Liver (tissue), 9 donors: Measurements from ENCODE around the gene KRTAP3-3. TPM values are rescaled to one million over a fixed set of nuclear protein-coding genes. Genes with fewer than 3 reads are reported as not detected.

Experiments
- DNase-seq: peaks from one replicate; pipeline ENCODE4 v3.0.0-alpha.2; 2017; ENCODE audit warnings: low spot score
- H3K27ac ChIP-seq, 2 donors: one replicate each; pipeline ENCODE4 v1.7.0; 2013; ENCODE audit warnings: inconsistent platforms in 2 of 2, low read length in 2 of 2, control low read depth in 1 of 2, low read depth in 1 of 2, mild to moderate bottlenecking in 1 of 2
- H3K27me3 ChIP-seq, 4 donors: one replicate each; pipeline versions ENCODE4 v1.6.1 to v1.7.0; 2013; ENCODE audit warnings: low read length in 3 of 4, inconsistent platforms in 1 of 4, mild to moderate bottlenecking in 1 of 4, moderate library complexity in 1 of 4; ENCODE audit not compliant: control insufficient read depth in 4 of 4, insufficient read depth in 4 of 4
- H3K36me3 ChIP-seq, 4 donors: one replicate each; pipeline versions ENCODE4 v1.6.1 to v1.7.0; 2013; ENCODE audit warnings: low read length in 3 of 4, mild to moderate bottlenecking in 3 of 4, low read depth in 1 of 4, moderate library complexity in 1 of 4; ENCODE audit not compliant: control insufficient read depth in 4 of 4, insufficient read depth in 3 of 4
- H3K4me1 ChIP-seq, 4 donors: one replicate each; pipeline versions ENCODE4 v1.6.1 to v1.7.0; 2013; ENCODE audit warnings: low read length in 3 of 4, mild to moderate bottlenecking in 3 of 4, moderate library complexity in 1 of 4; ENCODE audit not compliant: control insufficient read depth in 4 of 4, insufficient read depth in 4 of 4
- H3K4me3 ChIP-seq, 3 donors: one replicate each; pipeline versions ENCODE4 v1.6.1 to v1.7.0; 2013; ENCODE audit warnings: low read length in 3 of 3, control low read depth in 1 of 3, low read depth in 1 of 3, mild to moderate bottlenecking in 1 of 3
- H3K9ac ChIP-seq, 2 donors: one replicate each; pipeline ENCODE4 v1.7.0; 2013; ENCODE audit warnings: low read length in 2 of 2, mild to moderate bottlenecking in 2 of 2, moderate library complexity in 2 of 2, control low read depth in 1 of 2, low read depth in 1 of 2
- H3K9me3 ChIP-seq, 4 donors: one replicate each; pipeline versions ENCODE4 v1.6.1 to v1.7.0; 2013; ENCODE audit warnings: low read length in 3 of 4; ENCODE audit not compliant: control insufficient read depth in 4 of 4
- ATF3 ChIP-seq: IDR thresholded peaks from 2 replicates; pipeline ENCODE4 v1.6.1; 2016; ENCODE audit warnings: antibody characterized with exemption
- CTCF ChIP-seq: fragments of 150-350 bp; IDR thresholded peaks from 2 replicates; pipeline ENCODE4 v1.5.1; 2017; ENCODE audit warnings: improper control_type of control experiment, low read depth, low read length; ENCODE audit not compliant: missing input control
- EGR1 ChIP-seq, 2 donors: IDR thresholded peaks; 2 replicates each; pipeline ENCODE4 v1.6.1; 2016 to 2018; ENCODE audit warnings: antibody characterized with exemption in 2 of 2, low read depth in 2 of 2
- FOXA1 ChIP-seq: IDR thresholded peaks from 2 replicates; pipeline ENCODE4 v1.6.1; 2016; ENCODE audit warnings: antibody characterized with exemption
- FOXA2 ChIP-seq: IDR thresholded peaks from 2 replicates; pipeline ENCODE4 v1.6.1; 2016; ENCODE audit warnings: antibody characterized with exemption
- GABPA ChIP-seq, 2 donors: IDR thresholded peaks in 1 of 2; conservative IDR thresholded peaks in 1 of 2; 2 replicates each; pipeline ENCODE4 v1.6.1; 2016; ENCODE audit warnings: antibody characterized with exemption in 2 of 2, mild to moderate bottlenecking in 1 of 2, moderate library complexity in 1 of 2
- HNF4A ChIP-seq, 2 donors: conservative IDR thresholded peaks; 2 replicates each; pipeline ENCODE4 v1.6.1; 2016; ENCODE audit warnings: antibody characterized with exemption in 2 of 2, mild to moderate bottlenecking in 2 of 2
- HNF4G ChIP-seq: IDR thresholded peaks from 2 replicates; pipeline ENCODE4 v1.6.1; 2016; ENCODE audit warnings: antibody characterized with exemption
- JUND ChIP-seq, 2 donors: IDR thresholded peaks; 2 replicates each; pipeline ENCODE4 v1.6.1; 2016; ENCODE audit warnings: antibody characterized with exemption in 2 of 2
- NR2F2 ChIP-seq: IDR thresholded peaks from 2 replicates; pipeline ENCODE4 v1.6.1; 2016; ENCODE audit warnings: antibody characterized with exemption
- RAD21 ChIP-seq, 2 donors: IDR thresholded peaks; 2 replicates each; pipeline ENCODE4 v1.6.1; 2016; ENCODE audit warnings: antibody characterized with exemption in 2 of 2, mild to moderate bottlenecking in 2 of 2
- REST ChIP-seq: IDR thresholded peaks from 2 replicates; pipeline ENCODE4 v1.6.1; 2016; ENCODE audit warnings: antibody characterized with exemption, mild to moderate bottlenecking
- RXRA ChIP-seq, 2 donors: IDR thresholded peaks; 2 replicates each; pipeline ENCODE4 v1.6.1; 2017 to 2018; ENCODE audit warnings: antibody characterized with exemption in 2 of 2, mild to moderate bottlenecking in 1 of 2
- SP1 ChIP-seq: IDR thresholded peaks from 2 replicates; pipeline ENCODE4 v1.6.1; 2018; ENCODE audit warnings: antibody characterized with exemption, mild to moderate bottlenecking
- TAF1 ChIP-seq: conservative IDR thresholded peaks from 2 replicates; pipeline ENCODE4 v1.6.1; 2016; ENCODE audit warnings: antibody characterized with exemption, mild to moderate bottlenecking
- YY1 ChIP-seq: IDR thresholded peaks from 2 replicates; pipeline ENCODE4 v1.6.1; 2016; ENCODE audit warnings: antibody characterized with exemption, mild to moderate bottlenecking
- WGBS: extraction: QIAGEN DNeasy Blood & Tissue Kit; methylation state at CpG from one replicate; pipeline ENCODE4 v1.1.7; 2013; 5-methylcytosine and 5-hydroxymethylcytosine counted together
- polyA plus RNA-seq, 2 donors: library from polyadenylated mRNA; stranded (reverse) in 1 of 2; unstranded in 1 of 2; fragments of 200-250 nt in 1 of 2; fragments of >200 nt in 1 of 2; fragmentation: Nextera tagmentation in 1 of 2; extraction: Ambion mirVana in 1 of 2; gene quantifications; one replicate each; pipeline versions ENCODE4 v1.2.1 to v1.2.3, GENCODE V29; 2013 to 2015
- total RNA-seq, 2 donors: library from RNA; depleted of rRNA; stranded (reverse); fragments of >200 nt; gene quantifications; one replicate each; pipeline ENCODE4 v1.2.3, GENCODE V29; 2014
- TF ChIP-seq, protein P1 (sequence below): IDR thresholded peaks from 2 replicates; pipeline ENCODE4 v1.6.1; 2016; ENCODE audit warnings: antibody characterized with exemption
- TF ChIP-seq, protein P2 (sequence below): IDR thresholded peaks from 2 replicates; pipeline ENCODE4 v1.6.1; 2016; ENCODE audit warnings: antibody characterized with exemption
- donor health status: healthy.
- donor health status: healthy.
- donor health status: healthy.
- donor health status: healthy.
- donor health status: healthy.

The KRTAP3-3 gene
- total and polyA plus RNA-seq, 4 donors, result not detected

GRCh38 chr17:40950176-40950575 is 43.8 kb downstream of the KRTAP3-3 start (continued):
- TF ChIP-seq REST (no peak), JUND (IDR thresholded peaks at IDR 0.05) (no peak), GABPA (IDR thresholded peaks at IDR 0.05 in 1 of 2, conservative IDR thresholded peaks at IDR 0.05 in 1 of 2) (no peak), RAD21 (IDR thresholded peaks at IDR 0.05) (no peak), ATF3 (no peak), NR2F2 (no peak), EGR1 (IDR thresholded peaks at IDR 0.05; ENCODE audit: low read depth in 2 of 2) (no peak)
- TF ChIP-seq, protein P1, sequence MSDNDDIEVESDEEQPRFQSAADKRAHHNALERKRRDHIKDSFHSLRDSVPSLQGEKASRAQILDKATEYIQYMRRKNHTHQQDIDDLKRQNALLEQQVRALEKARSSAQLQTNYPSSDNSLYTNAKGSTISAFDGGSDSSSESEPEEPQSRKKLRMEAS, result no peak

GRCh38 chr17:40949418-40949817 is 44.5 kb downstream of the KRTAP3-3 start:
- TF ChIP-seq SP1 (no peak), YY1 (no peak), REST (no peak), RXRA (IDR thresholded peaks at IDR 0.05) (no peak), TAF1 (no peak), CTCF (no peak), HNF4A (conservative IDR thresholded peaks at IDR 0.05) (no peak), EGR1 (IDR thresholded peaks at IDR 0.05; ENCODE audit: low read depth in 2 of 2) (no peak), FOXA1 (no peak), HNF4G (no peak), GABPA (IDR thresholded peaks at IDR 0.05 in 1 of 2, conservative IDR thresholded peaks at IDR 0.05 in 1 of 2) (no peak), JUND (IDR thresholded peaks at IDR 0.05) (no peak), FOXA2 (no peak), NR2F2 (no peak), RAD21 (IDR thresholded peaks at IDR 0.05) (no peak), ATF3 (no peak)
- TF ChIP-seq, protein P1, result no peak
- TF ChIP-seq, protein P2, sequence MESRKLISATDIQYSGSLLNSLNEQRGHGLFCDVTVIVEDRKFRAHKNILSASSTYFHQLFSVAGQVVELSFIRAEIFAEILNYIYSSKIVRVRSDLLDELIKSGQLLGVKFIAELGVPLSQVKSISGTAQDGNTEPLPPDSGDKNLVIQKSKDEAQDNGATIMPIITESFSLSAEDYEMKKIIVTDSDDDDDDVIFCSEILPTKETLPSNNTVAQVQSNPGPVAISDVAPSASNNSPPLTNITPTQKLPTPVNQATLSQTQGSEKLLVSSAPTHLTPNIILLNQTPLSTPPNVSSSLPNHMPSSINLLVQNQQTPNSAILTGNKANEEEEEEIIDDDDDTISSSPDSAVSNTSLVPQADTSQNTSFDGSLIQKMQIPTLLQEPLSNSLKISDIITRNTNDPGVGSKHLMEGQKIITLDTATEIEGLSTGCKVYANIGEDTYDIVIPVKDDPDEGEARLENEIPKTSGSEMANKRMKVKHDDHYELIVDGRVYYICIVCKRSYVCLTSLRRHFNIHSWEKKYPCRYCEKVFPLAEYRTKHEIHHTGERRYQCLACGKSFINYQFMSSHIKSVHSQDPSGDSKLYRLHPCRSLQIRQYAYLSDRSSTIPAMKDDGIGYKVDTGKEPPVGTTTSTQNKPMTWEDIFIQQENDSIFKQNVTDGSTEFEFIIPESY, result no peak
- Histone ChIP-seq H3K4me3 (no peak overlapping the region), H3K27me3 (peaks cover 0 to 13% (median 4%) of the 10 kb centered on the region in 4 donors), H3K9ac (no peak overlapping the region), H3K9me3 (no peaks in the 10 kb centered on the region), H3K36me3 (no peaks in the 10 kb centered on the region), H3K27ac (no peak overlapping the region), H3K4me1 (no peaks in the 10 kb centered on the region)
- WGBS, result 20% methylated on average over 10 of the region's 10 CpGs
- DNase-seq, result no peak
